Body of pancreas (tissue), 4 donors: ENCODE results near the gene MAGOH.

Experiments
- CTCF ChIP-seq, 7 experiments: fragments of 450-650 bp in 4 of 7; fragments of 200-600 bp in 3 of 7; sonication (generic) in 3 of 7; IDR thresholded peaks; one replicate each; pipeline ENCODE4 v1.5.1; 2016 to 2019; ENCODE audit warnings: antibody characterized with exemption in 7 of 7
- POLR2A ChIP-seq, 3 donors: fragments of 450-650 bp; IDR thresholded peaks; one replicate each; pipeline ENCODE4 v1.6.1; 2016; ENCODE audit warnings: antibody characterized with exemption in 3 of 3, mild to moderate bottlenecking in 2 of 3

GRCh38 chr1:53270107-53270506, 31.8 kb upstream of the MAGOH start:
- no peak for TF ChIP-seq POLR2A (IDR thresholded peaks at IDR 0.05)
- TF ChIP-seq CTCF (IDR thresholded peaks at IDR 0.05) = no peak
